Measurements from ENCODE around the gene KRT7.
"Not testable (repeated sequence)": the region's sequence is repeated elsewhere in the genome, so short reads cannot be mapped to it uniquely, and the experiment has no call there.

Gene KRT7

DNA sequence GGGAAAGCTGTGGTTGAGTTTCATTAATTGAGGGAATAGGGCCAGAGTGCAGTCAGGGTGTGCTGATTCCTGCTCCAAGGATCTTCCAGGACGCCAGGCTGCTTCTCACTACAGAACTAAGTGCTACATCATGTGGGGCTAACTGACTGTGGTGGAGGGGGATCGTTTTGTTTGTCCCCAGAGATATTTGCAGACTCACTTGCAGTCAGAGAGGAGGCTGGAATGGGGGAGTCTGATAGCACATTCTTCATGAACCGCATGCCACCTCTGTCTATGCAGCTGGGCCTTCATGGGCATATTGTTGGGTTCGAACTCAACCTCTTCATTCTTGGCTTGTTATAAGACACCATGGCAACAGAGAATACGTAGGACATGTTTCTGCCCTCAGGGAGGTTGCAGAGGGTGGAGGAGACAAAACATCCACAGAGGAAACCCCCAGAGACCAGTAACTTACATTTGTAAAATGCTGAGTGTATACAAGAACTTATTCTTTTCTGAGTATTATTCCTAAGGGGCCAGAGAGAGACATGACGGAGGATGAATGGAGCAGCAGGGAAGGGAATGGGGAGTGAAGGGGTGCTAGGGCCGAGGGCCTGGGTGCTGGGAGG is 13.0 kb downstream of the KRT7 start:
- DNase-seq = no peak

DNA sequence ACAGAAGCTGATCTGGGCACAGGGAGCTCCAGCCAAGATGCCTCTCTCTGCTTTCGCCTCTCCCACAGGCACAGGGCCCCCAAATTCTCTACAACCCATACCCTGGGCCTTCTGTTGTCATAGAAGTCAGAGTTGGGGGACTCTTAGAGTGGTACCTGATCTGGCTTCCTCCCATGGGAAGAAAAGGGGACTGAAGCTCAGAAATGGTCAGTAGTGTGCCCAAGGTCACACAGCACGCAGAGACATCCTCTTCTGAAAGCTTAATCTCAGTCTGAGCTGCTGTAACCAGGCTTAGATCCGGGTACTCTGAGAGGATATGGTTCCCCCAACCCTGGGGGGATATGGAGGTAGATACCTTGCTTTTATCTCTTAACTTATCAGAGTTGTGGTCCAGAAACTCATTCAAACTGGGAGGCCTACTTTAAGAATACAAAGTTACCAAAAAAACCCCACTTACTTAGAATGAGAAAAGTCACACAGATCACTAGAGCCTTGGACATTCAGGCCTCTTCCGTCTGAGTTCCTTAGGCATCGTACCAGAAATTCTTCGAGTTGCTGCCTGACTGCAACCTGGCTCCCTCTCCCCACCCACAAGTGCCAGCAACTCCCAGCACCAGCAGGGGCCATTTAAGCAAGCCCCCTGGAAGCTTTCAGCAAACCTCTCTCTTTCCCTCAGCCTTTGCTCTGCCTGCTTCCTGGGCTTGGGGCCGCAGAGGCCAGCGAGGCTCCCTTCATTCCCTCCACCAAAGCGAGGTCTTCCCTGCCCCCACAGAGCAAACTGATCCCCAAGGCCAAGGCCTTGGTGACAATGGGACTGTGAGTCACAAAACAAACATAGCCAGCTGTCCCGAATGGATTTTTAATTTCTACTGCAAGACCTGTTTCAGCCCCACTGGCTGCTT is 13.9 kb downstream of the KRT7 start:
- no peak for DNase-seq

DNA sequence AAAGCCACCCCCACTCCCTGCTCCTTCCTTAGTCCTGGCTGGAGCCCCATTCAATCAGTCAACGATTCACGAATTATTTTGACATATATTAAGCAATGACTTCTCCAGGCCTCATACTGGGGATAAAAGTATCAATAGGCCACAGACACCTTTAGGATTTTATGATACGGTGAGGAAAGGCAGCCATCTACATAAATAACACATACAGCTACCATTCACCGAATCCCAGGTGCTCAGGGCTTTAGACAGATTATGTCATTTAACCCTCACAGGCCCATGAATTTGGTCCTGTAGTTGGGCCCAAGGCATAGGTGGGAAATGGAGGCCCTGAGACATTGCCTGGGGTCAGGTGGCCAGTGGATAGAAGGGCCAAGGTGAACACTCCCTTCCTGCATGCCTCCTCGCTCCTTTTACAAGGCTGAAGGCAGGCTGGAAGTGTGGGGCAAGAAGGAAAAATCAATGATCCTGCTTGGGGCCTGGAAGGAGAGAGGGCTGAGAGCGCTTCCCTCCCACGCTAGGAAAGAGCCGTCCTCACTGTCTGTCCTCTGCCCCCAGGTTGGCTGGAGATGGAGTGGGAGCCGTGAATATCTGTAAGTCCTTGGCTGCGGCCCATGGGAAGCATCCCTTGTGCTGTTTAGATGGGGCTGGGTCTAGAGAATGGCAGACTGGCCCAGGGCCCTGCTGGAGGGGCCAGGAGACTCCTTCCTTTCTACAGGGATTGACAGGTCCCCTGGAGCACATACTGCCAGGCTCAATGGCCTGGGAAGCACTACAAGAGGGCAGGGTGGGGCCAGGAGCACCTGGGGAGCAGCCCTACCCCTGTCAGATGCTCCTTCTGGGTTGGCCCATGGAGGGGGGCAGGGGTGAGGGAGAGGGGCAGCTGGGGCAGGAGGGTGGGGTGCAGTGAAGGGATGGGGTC is 14.8 kb downstream of the KRT7 start:
- no peak for DNase-seq

DNA sequence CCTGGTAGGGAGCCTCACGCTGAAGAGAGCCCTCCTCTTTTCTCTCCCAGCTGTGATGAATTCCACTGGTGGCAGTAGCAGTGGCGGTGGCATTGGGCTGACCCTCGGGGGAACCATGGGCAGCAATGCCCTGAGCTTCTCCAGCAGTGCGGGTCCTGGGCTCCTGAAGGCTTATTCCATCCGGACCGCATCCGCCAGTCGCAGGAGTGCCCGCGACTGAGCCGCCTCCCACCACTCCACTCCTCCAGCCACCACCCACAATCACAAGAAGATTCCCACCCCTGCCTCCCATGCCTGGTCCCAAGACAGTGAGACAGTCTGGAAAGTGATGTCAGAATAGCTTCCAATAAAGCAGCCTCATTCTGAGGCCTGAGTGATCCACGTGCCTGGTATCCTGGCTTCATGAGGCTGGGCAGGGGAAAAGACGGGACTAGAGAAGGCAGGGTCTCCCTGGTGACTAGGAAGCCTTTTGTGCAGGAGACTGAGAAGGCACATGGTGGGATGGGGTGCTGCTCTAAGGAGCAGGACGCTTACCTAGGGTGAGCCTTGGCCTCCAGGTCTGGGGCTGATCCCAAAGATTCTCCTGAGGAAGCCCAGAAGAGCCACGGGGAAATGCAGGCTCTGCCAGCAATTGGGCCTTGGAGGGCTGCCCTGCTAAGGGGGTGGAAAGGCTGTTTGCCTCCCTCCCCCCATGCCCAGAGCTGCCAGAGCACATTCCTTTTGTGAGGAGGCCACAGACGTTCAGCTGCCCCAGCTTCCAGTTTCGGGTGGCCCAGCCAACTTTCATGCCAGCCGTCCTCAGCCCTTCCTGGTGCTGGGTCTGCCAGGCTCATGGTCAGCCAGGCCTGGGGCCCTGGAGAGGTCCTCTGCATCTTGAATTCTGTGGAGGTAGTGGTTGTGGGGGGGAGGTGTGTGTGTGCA is 15.8 kb downstream of the KRT7 start:
- DNase-seq = no peak

DNA sequence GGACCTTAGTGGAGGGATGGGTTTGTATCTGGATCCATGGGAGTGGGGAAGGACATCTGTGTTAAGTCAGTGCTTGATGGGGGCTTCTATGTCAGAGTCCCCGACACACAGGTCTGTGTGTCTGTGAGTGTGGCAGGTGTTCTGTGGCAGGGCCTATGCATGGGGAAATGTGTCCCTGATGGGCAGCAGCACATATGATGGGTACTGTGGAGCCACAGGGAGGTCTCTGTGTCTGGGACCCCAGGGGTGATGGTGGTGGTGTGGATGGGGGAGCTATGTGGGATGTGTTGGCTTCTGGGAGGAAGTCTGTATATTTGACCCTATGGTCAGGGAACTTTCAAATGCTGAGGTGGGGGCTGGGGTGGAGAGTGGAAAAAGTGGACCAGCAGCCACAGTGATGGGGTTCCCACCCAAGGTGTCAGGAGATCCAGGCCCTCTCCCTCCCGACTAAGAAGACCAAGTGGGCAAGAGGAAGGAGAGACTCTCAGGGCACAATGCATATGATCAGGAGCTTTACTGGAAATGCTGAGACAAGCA is 16.5 kb downstream of the KRT7 start:
- no peak for DNase-seq

DNA sequence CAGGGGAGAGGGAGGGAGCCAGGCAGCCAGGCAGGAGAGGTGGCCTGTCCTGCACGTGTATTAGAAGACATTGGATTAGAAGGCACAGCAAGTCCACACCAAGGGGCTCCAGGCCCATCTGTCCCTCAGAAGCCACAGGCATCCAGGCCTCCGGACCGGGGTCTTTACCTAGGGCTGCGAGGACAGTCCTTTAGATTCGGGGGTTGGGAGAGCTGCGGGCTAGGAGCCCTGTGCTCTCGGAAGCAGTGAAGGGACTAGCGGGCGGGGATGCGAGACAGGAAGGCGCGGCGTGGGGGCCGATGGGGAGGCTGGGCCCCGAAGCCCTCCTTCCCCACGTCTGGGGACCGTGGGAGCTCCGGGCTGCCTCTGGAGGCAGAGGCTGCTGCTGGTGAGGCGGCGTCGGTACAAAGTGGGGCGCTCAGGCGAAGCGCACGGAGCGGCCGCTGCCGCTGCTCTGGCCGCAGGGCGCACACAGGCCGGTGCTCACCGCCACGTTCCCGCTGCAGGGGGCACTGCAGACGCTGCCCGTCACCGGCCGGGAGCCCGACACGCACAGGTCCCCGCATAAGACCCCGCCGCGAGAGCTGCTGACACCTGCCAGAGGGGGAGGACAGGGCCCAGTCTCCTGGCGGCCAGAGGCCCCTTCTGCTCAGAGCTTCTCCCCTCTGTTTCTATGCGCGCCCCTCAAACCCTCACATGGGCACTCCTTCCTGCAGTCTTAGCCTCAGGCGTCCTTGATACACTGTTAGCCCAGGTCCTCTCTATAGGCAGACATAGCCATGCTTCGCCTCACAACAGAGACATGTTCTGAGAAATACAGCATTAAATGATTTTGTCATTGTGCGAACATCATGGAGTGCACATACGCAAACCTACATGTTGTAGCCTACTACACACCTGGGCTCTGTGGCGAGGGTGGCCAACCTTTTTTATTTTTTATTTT is 17.3 kb downstream of the KRT7 start:
- no peak for DNase-seq

DNA sequence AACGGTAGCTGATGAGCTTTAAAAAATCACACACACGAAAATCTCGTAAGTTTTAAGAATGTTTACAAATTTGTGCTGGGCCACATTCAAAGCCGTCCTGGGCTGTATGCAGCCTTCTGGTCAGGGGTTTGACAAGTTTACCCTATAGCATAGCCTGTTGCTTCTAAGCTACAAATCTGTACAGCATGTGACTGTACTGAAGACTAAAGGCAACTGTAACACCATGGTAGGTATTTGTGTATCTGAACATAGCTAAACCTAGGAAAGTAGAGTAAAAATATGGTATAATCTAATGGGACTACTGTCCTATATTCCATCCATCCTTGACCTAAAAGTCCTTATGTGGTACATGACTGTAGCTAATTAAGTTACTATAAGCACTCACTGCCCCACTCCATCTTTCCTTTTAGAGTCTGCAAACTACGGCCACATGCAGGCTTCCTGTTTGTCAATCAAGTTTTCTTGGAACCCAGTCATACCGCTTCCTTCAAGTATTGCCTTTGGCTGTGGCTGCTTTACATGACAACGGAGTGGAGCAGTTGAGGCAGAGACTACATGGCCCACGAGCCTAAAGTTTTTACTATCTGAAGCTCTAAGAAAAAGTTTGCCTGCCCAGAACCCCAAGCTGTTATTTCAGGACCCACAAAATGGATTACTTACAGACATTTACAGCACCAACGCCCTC is 18.5 kb downstream of the KRT7 start:
- DNase-seq = no peak

DNA sequence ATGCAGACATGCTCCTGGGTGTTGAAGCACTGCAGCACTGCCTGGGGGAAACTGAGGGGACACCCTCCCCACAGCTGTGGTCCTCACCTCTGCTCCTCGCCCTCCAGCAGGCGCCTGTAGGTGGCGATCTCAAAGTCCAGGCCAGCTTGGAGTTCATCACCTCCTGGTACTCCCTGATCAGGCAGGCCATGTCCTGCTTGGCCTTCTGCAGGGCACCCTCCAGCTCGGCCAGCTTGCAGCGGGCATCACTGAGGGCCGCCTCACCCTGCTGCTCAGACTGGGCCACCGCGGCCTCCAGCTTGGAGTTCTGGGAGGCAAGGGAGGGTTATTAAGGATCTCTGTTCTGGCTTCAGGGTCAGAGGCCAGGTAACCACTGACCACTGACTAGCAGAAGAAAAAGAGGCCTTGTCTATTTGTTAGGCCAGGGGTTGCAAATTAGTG is 19.2 kb downstream of the KRT7 start:
- DNase-seq = not testable (repeated sequence)

DNA sequence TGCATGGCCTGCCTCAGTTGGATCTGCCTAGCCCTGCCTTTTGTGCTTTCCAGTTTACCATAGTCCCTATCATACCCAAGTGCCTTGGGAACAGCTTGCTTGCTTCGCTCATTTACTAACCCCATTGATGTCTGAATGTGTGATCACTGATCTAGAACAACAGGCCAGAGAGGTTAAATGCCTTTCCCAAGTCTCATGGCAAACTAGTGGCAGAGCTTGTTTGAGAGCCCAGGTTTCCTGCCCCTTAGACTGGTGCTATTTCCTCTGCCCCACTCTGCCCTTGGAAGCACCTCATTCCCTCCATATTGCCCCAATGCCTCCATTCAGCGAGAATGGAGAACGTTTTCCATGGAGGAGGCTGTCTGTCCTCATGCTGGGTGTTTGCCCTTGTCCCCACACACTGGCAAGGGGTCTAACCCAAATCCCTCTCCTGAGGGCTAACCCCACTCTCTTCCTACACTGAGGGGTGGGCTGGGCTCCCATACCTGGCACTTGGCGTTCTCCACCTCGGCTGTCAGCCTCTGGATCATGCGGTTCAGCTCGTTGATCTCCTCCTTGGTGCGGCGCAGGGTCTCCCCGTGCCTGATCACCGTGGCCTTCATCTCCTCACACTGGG is 19.8 kb downstream of the KRT7 start:
- no peak for DNase-seq

DNA sequence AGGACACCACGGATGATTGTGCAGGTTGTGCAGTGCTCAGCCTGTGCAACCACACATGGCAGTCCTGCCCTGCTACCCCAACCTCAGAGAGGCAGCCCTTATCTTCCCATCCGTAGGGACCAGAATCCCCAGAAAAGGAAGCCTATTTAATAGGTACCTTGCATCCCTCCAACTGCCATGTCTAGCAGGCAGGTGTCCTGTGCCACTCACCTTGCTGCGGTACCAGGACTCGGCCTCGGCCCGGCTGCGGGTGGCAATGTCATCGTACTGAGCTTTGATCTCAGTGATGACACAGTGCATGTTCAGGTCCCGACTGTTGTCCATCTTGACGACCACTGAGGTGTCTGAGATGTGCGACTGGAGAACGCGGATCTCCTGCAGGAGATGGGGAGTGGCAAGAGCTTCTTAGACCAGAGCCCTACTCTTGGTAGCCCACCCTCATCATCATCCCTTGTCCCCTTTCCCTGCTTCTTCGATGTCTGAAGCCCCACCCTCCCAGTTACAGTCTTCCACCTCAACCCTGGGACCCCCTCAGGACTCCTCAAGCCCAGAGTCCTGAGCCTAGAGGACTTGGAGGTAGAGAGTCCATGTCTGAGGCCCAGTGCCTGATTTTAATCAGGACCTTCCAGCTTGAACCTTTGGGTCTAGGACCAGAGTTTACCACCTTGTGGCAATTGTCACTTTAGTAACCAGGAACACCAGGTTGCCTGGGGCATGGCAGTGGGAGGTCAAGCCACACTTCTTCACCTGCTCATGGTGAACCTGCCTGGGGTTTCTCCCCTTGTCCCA is 20.5 kb downstream of the KRT7 start:
- no peak for DNase-seq

DNA sequence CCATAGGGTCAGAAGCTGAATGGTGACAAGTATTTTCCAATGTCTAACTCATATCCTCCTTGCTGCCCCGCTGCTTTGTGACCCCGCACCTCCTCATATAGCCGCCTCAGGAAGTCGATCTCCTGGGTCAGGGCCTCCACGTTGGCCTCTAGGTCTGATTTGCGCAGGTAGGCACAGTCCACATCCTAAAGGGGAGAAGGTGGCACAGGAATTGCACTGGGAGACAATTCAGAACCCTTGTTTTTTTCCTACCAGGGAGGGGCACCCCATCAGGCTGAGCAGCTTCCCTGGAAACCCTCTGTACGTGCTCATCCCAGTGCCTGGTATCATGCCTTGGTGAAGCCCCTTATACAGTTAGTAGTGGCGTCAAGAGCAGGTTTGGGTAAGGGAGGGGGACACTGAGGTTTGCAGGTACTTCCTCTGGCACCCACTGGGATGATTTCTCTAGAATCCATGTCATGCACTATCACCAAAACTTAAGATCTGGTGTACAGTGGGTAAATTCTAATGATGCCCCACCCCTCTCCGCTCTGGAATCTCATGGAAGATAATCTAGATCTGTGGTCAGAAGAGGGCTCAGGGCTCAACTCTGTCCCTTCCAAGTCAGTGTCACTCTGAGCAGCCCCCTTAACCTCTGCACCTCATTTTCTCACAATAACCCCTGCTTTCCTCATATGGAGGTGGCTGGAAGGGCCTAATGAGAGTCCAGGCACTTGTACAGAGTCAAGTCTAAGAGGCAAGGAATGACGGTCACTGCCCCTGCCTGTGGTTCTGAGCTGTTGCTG is 21.3 kb downstream of the KRT7 start:
- DNase-seq = no peak

DNA sequence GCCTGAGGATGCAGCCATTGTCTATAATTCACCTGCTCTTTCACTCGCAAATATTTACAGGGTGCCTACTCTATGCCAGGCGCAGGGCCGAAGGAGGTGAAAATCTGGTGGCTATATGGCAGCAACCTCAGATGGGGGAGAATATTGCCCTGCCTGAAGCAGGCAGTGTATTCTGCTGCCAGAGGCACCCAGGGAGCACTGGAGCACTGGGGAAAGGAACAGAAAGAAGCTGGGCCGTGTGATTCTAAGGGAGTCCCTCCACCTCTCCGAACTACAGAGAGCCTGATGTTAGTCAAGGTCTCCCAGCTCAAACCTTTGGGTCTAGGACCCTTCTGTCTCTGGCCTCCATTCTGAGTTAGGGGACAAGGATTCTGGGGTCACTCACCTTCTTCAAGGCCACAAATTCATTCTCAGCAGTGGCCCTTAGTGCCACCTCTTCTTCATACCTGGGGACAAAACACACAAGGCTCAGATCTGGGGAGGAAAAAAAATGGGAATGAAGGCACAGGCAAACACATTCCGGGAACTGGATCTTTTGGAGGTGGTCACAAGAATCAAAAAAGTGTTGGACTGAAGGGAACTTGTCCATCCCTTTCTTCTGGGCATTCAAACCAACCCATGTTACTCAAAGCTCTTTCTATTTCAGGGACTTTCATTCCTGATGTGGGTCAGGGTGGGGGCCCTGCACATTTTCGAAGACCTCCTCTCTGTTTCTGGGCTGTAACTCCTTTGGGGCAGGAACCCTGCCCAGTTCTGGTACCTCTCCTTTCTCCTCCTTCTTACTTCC is 22.1 kb downstream of the KRT7 start:
- no peak for DNase-seq

DNA sequence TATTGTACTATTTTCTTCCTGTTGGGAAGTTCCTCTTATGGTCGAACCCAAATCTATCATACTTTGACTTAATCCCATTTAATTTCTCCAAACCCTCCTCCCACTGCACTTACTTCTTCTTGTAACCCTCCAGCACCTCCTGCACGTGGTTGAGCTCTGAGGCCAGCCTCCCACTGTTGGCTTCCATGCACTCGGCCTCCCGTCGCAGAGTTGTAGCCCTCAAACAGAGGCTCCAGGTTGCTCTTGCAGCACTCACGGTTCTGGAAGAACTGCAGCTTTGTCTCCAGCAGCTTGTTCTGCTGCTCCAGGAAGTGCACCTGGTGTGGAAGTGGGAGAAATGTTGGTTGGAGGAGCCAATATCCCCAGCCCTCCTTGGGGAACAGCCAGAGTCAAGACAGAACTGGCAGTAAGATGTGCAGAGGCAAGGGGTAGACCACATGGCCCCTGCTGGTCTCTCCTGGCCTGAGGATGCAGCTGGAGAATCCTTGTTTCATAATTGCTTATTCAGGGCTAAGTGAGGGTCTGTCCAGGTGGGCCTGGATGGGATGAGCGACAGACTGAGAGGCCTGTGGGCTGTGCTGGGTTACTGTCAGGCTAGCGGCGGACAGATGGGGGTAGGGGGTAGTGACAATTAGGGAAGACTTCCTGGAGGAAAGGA is 23.0 kb downstream of the KRT7 start:
- DNase-seq = no peak

DNA sequence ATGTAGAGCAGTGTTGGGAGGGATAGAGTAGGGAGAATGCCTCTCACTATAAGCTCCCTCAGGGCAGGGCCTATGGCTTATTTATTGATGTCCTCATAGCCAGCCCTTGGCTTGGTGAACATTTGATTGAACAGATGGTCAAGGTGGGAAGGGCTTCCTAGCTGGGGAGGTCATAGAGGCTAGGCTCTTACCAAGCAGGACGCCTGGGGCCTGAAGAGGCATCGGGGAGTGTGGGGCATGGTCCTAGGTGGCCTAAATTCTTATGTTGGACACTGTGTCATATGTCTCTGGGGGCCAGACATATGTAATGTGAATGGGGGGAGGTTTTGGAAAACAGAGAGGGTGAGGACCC is 23.5 kb downstream of the KRT7 start:
- no peak for DNase-seq

DNA sequence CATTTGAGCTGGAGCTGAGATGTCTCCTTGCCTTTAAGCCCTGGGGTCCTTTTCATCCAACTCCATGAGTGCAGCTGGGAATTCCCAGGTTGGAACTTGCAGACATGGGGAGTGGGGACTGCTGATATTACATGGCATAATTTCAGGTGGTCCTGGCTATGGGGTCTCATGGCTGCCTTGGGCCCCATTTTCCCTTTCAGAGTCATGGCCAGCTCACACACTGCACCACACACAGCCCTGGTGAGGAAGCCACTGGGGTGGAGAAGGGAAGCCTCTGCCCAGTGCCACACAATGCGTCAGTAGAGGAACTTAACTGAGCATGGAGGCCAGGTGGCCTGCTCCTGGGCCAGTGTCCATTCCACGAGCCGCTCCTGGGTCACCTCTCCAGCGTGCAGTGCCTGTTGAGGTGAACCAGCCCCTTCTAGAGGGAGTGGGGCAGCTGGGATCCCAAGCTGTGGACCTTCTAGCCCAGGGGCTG is 24.1 kb downstream of the KRT7 start:
- no peak for DNase-seq

DNA sequence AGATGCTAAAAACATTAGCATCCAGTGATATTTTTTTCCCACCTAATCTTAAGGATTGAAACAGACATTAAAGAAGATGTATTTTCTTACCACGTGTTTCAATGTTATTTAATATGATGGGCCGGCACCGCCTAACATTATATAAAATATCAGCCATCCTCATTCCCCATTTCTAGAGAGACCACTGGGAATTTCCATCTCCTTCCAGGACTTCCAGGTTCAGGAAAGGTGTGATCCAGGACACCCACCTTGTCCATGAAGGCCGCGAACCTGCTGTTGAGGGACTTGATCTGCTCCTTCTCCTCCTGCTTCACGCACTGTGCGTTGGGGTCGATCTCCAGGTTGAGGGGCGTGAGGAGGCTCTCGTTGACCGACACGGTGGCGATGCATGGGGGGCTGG is 24.9 kb downstream of the KRT7 start:
- DNase-seq = not testable (repeated sequence)

Measured in T-helper 9 cell (primary cell).